T-cell (primary cell): ENCODE measurements around the gene CKM. TPM values are rescaled to one million over a fixed set of nuclear protein-coding genes. Genes with fewer than 3 reads are reported as not detected.

ENCODE experiments used
- ATAC-seq, 4 experiments: fragments of 200-7000 bp in 3 of 4; fragments of 150-1000 bp in 1 of 4; cut with Tn5 transposase; replicated peaks in 1 of 4; 1 replicate in 3 of 4; 2 replicates in 1 of 4; pipeline ENCODE4 v1.10.0; 2021; ENCODE audit warnings: moderate library complexity in 3 of 4, mild to moderate bottlenecking in 2 of 4, moderate number of reproducible peaks in 1 of 4
- CTCF ChIA-PET, 2 donors: fragments of 300-600 bp; sonication (Branson Sonifier 250); formaldehyde crosslinking; loops; one replicate each; lab custom pipeline; 2022; ENCODE audit warnings: antibody characterized with exemption in 2 of 2; lab: Charles Lee
- POLR2A ChIA-PET, 2 donors: fragments of 300-600 bp; sonication (Branson Sonifier 250); formaldehyde crosslinking; loops; one replicate each; lab custom pipeline; 2022; ENCODE audit warnings: antibody characterized with exemption in 2 of 2; lab: Charles Lee
- DNase-seq, 35 experiments: peaks; one replicate each; pipeline versions ENCODE4 v3.0.0 to v3.0.0-alpha.2; 2013 to 2023
- H3K27ac ChIP-seq: one replicate; pipeline ENCODE4 v1.5.1; 2013; ENCODE audit warnings: low read length
- H3K27me3 ChIP-seq, 2 experiments: replicated peaks in 1 of 2; 1 replicate in 1 of 2; 2 replicates in 1 of 2; pipeline versions ENCODE4 v1.6.1 to v1.7.0; 2013; ENCODE audit warnings: low read length in 1 of 2, mixed read lengths in 1 of 2; ENCODE audit not compliant: control insufficient read depth in 2 of 2, insufficient read depth in 2 of 2; ENCODE audit errors: extremely low read depth in 1 of 2
- H3K36me3 ChIP-seq, 2 donors: 1 replicate in 1 of 2; 2 replicates in 1 of 2; pipeline versions ENCODE4 v1.6.1 to v1.7.0; 2013; ENCODE audit warnings: low read length in 1 of 2; ENCODE audit not compliant: control insufficient read depth in 2 of 2, insufficient read depth in 1 of 2; ENCODE audit errors: extremely low read depth in 1 of 2
- H3K4me1 ChIP-seq, 2 experiments: 1 replicate in 1 of 2; 2 replicates in 1 of 2; pipeline versions ENCODE4 v1.6.1 to v1.7.0; 2013; ENCODE audit warnings: low read length in 2 of 2, mixed read lengths in 1 of 2; ENCODE audit not compliant: insufficient read depth in 2 of 2, control insufficient read depth in 1 of 2; ENCODE audit errors: extremely low read depth in 1 of 2
- H3K4me3 ChIP-seq, 2 donors: 1 replicate in 1 of 2; 2 replicates in 1 of 2; pipeline versions ENCODE4 v1.5.1 to v1.7.0; 2013; ENCODE audit warnings: mild to moderate bottlenecking in 2 of 2, low read length in 1 of 2, moderate library complexity in 1 of 2; ENCODE audit not compliant: control insufficient read depth in 1 of 2; ENCODE audit errors: extremely low read depth in 1 of 2
- H3K9me3 ChIP-seq: 2 replicates; pipeline ENCODE4 v1.7.0; 2013
- H3K27ac Mint-ChIP-seq, 2 donors: one replicate each; pipeline ENCODE4 v1.8.0; 2020 to 2021; ENCODE audit warnings: mild to moderate bottlenecking in 2 of 2, mixed read lengths in 2 of 2
- H3K27me3 Mint-ChIP-seq, 2 donors: one replicate each; pipeline ENCODE4 v1.8.0; 2021 to 2022; ENCODE audit warnings: mixed read lengths in 2 of 2
- H3K36me3 Mint-ChIP-seq: one replicate; pipeline ENCODE4 v1.8.0; 2021; ENCODE audit warnings: mixed read lengths
- H3K4me1 Mint-ChIP-seq, 3 donors: one replicate each; pipeline ENCODE4 v1.8.0; 2020 to 2022; ENCODE audit warnings: mixed read lengths in 3 of 3, mild to moderate bottlenecking in 1 of 3
- H3K4me3 Mint-ChIP-seq, 3 donors: one replicate each; pipeline ENCODE4 v1.8.0; 2020 to 2022; ENCODE audit warnings: mild to moderate bottlenecking in 3 of 3, mixed read lengths in 3 of 3, moderate library complexity in 3 of 3
- H3K9me3 Mint-ChIP-seq, 3 donors: one replicate each; pipeline ENCODE4 v1.8.0; 2020 to 2022; ENCODE audit warnings: mixed read lengths in 3 of 3
- WGBS: methylation state at CpG from one replicate; pipeline ENCODE4 v1.1.5; 2013; ENCODE audit warnings: missing lambda C conversion rate; ENCODE audit not compliant: insufficient coverage; 5-methylcytosine and 5-hydroxymethylcytosine counted together
- total RNA-seq, 35 experiments: library from RNA in 6 of 35; stranded (reverse) in 6 of 35; fragments of 120-200 nt in 1 of 35; gene quantifications; one replicate each; pipeline versions ENCODE4 v1.2.1 to v1.2.4 and lab custom pipeline; 2013 to 2026

The CKM gene
- total RNA-seq, 5 donors from 2014 or later (not counting 1 experiment from before 2014, with no cell fraction given) = not detected

DNA sequence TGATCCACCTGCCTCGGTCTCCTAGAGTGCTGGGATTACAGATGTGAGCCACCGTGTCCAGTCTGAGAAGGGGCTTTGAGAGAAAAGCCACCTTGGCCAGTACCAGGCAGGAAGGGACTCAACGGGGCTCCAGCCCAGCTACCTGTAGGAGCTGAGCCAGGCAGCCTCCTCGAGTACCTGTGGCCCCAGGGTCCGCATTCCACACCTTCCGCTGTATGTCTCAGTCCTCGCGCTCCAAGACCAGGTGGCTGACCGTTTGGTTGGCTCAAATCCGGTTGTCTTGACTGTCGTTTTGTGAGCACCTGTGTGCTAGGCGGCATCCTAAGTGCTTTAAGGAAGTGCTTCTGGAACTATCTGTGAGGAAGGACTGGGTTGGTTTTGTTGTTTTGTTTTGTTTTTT is 55.4 kb downstream of the CKM start:
- no peak for ATAC-seq
- Histone ChIP-seq H3K9me3 (no peaks in the 10 kb centered on the region), H3K4me3 (no peak overlapping the region), H3K4me1 (no peaks in the 10 kb centered on the region), H3K36me3 (peaks cover 8 to 30% of the 10 kb centered on the region in 2 donors), H3K27me3 (no peaks in the 10 kb centered on the region), H3K27ac (no peak overlapping the region)
- ChIA-PET CTCF (no interaction called here), POLR2A (no interaction called here)
- H3K9me3 Mint-ChIP-seq = no peaks in the 10 kb centered on the region
- WGBS = 90% methylated on average over 6 of the region's 12 CpGs
- no peak for DNase-seq
- H3K4me3 Mint-ChIP-seq = no peak overlapping the region
- H3K4me1 Mint-ChIP-seq = no peaks in the 10 kb centered on the region
- H3K36me3 Mint-ChIP-seq = peaks cover 21% of the 10 kb centered on the region
- no peak overlapping the region for H3K27ac Mint-ChIP-seq
- H3K27me3 Mint-ChIP-seq = no peaks in the 10 kb centered on the region

GRCh38 chr19:45265375-45265774 is 57.3 kb downstream of the CKM start:
- Mint-ChIP-seq H3K9me3 (no peaks in the 10 kb centered on the region), H3K36me3 (peaks cover 21% of the 10 kb centered on the region), H3K27me3 (no peaks in the 10 kb centered on the region), H3K4me1 (no peaks in the 10 kb centered on the region), H3K4me3 (no peak overlapping the region), H3K27ac (no peak overlapping the region)
- no peaks in the 10 kb centered on the region for H3K9me3 ChIP-seq
- peaks cover 8 to 19% of the 10 kb centered on the region in 2 donors for H3K36me3 ChIP-seq
- no peak overlapping the region for H3K27ac ChIP-seq
- DNase-seq = no peak
- no peaks in the 10 kb centered on the region for H3K27me3 ChIP-seq
- WGBS = 100% methylated on average over 4 of the region's 5 CpGs
- POLR2A ChIA-PET = no interaction called here
- H3K4me3 ChIP-seq = no peak overlapping the region
- CTCF ChIA-PET = no interaction called here
- ATAC-seq = no peak
- no peaks in the 10 kb centered on the region for H3K4me1 ChIP-seq

GRCh38 chr19:45264781-45265317 is 57.8 kb downstream of the CKM start:
- no peaks in the 10 kb centered on the region for H3K9me3 ChIP-seq
- H3K4me1 ChIP-seq = no peaks in the 10 kb centered on the region
- H3K4me3 ChIP-seq = no peak overlapping the region
- H3K4me3 Mint-ChIP-seq = no peak overlapping the region
- ATAC-seq (no peak), DNase-seq (no peak)
- H3K36me3 ChIP-seq = peaks cover 8 to 19% of the 10 kb centered on the region in 2 donors
- no peaks in the 10 kb centered on the region for H3K9me3 Mint-ChIP-seq
- no peaks in the 10 kb centered on the region for H3K27me3 Mint-ChIP-seq
- no peaks in the 10 kb centered on the region for H3K27me3 ChIP-seq
- H3K27ac ChIP-seq = no peak overlapping the region
- no peaks in the 10 kb centered on the region for H3K4me1 Mint-ChIP-seq
- 93% methylated on average over 19 of the region's 19 CpGs for WGBS
- ChIA-PET POLR2A (no interaction called here), CTCF (no interaction called here)
- peaks cover 18% of the 10 kb centered on the region for H3K36me3 Mint-ChIP-seq
- H3K27ac Mint-ChIP-seq = no peak overlapping the region

GRCh38 chr19:45263013-45263412 is 59.7 kb downstream of the CKM start:
- peaks cover 8 to 16% of the 10 kb centered on the region in 2 donors for H3K36me3 ChIP-seq
- ChIA-PET CTCF (interaction anchor here in 1 of 2 donors (0.6 kb wide), 1 partner anchor 10 kb away, joined by 4 read pairs; no protein-coding TSS in a partner anchor), POLR2A (no interaction called here)
- no peak for ATAC-seq
- H3K4me1 ChIP-seq = no peaks in the 10 kb centered on the region
- 88% methylated on average over 3 of the region's 11 CpGs for WGBS
- H3K4me3 ChIP-seq = no peak overlapping the region
- Mint-ChIP-seq H3K27ac (no peak overlapping the region), H3K9me3 (no peaks in the 10 kb centered on the region), H3K27me3 (no peaks in the 10 kb centered on the region), H3K36me3 (peaks cover 17% of the 10 kb centered on the region), H3K4me1 (no peaks in the 10 kb centered on the region), H3K4me3 (no peak overlapping the region)
- no peaks in the 10 kb centered on the region for H3K27me3 ChIP-seq
- no peaks in the 10 kb centered on the region for H3K9me3 ChIP-seq
- DNase-seq = no peak
- no peak overlapping the region for H3K27ac ChIP-seq

DNA sequence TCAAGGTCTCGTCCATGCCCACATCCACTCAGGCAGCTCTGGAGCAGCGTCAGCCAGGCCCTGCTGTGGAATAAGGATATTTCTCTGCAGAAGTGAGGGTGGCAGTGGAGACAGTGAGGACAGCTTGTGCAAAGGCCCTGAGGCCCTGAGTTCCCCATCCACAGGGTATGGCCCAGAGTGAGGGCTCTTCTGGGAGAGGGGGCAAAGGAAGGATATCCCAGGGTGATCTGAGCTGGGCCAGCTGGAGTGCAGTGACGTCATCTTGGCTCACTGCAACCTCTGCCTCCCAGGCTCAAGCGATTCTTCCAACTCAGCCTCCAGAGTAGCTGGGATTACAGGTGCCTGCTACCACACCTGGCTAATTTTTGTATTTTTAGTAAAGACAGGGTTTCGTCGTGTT is 60.1 kb downstream of the CKM start:
- H3K27me3 ChIP-seq = no peaks in the 10 kb centered on the region
- Mint-ChIP-seq H3K27ac (no peak overlapping the region), H3K4me1 (no peaks in the 10 kb centered on the region), H3K9me3 (no peaks in the 10 kb centered on the region), H3K36me3 (peaks cover 17% of the 10 kb centered on the region), H3K4me3 (no peak overlapping the region), H3K27me3 (no peaks in the 10 kb centered on the region)
- H3K9me3 ChIP-seq = no peaks in the 10 kb centered on the region
- WGBS = 92% methylated on average over 3 of the region's 6 CpGs
- H3K4me3 ChIP-seq = no peak overlapping the region
- ChIA-PET CTCF (no interaction called here), POLR2A (no interaction called here)
- DNase-seq = no peak
- no peak overlapping the region for H3K27ac ChIP-seq
- ATAC-seq = no peak
- H3K4me1 ChIP-seq = no peaks in the 10 kb centered on the region
- H3K36me3 ChIP-seq = peaks cover 8 to 16% of the 10 kb centered on the region in 2 donors

GRCh38 chr19:45258862-45259261 is 63.8 kb downstream of the CKM start:
- CTCF ChIA-PET = no interaction called here
- Mint-ChIP-seq H3K9me3 (no peaks in the 10 kb centered on the region), H3K4me3 (no peak overlapping the region), H3K36me3 (peaks cover 7% of the 10 kb centered on the region), H3K27ac (no peak overlapping the region), H3K27me3 (no peaks in the 10 kb centered on the region), H3K4me1 (peaks cover 12 to 22% (median 17%) of the 10 kb centered on the region in 3 donors)
- WGBS = 97% methylated on average over 19 of the region's 19 CpGs
- H3K27ac ChIP-seq = no peak overlapping the region
- no peaks in the 10 kb centered on the region for H3K27me3 ChIP-seq
- peaks cover 0 to 13% of the 10 kb centered on the region in 2 experiments for H3K4me1 ChIP-seq
- H3K4me3 ChIP-seq = no peak overlapping the region
- ATAC-seq (no peak), DNase-seq (no peak)
- no peaks in the 10 kb centered on the region for H3K9me3 ChIP-seq
- POLR2A ChIA-PET = no interaction called here
- peaks cover 2 to 4% of the 10 kb centered on the region in 2 donors for H3K36me3 ChIP-seq

GRCh38 chr19:45256836-45257235 is 65.8 kb downstream of the CKM start:
- Mint-ChIP-seq H3K27ac (no peak overlapping the region), H3K36me3 (peaks cover 5% of the 10 kb centered on the region), H3K4me1 (peaks cover 31 to 40% (median 37%) of the 10 kb centered on the region in 3 donors), H3K27me3 (no peaks in the 10 kb centered on the region), H3K4me3 (no peak overlapping the region), H3K9me3 (no peaks in the 10 kb centered on the region)
- H3K36me3 ChIP-seq = no peaks in the 10 kb centered on the region
- no peaks in the 10 kb centered on the region for H3K9me3 ChIP-seq
- ATAC-seq = no peak
- ChIA-PET CTCF (no interaction called here), POLR2A (no interaction called here)
- no peak overlapping the region for H3K27ac ChIP-seq
- DNase-seq = no peak
- peaks cover 7 to 34% of the 10 kb centered on the region in 2 experiments for H3K4me1 ChIP-seq
- no peaks in the 10 kb centered on the region for H3K27me3 ChIP-seq
- no peak overlapping the region for H3K4me3 ChIP-seq
- WGBS = no CpG with 5 or more reads among the region's 4 CpGs
